A549 (cell line): ENCODE results near the gene CEP112.

Source experiments
- CEBPB ChIP-seq, 2 experiments: fragments of >200 bp in 1 of 2; sonication (Bioruptor Twin) in 1 of 2; formaldehyde crosslinking in 1 of 2; IDR thresholded peaks; 2 replicates each; pipeline ENCODE4 v1.6.1; 2012 to 2016
- CHD4 ChIP-seq: fragments of 200-600 bp; sonication (generic); IDR thresholded peaks from 2 replicates; pipeline ENCODE4 v1.6.1; 2016; ENCODE audit warnings: antibody characterized with exemption, mild to moderate bottlenecking, borderline replicate concordance
- EP300 ChIP-seq, 2 experiments: fragments of >200 bp; sonication (Bioruptor Twin); formaldehyde crosslinking; IDR thresholded peaks; 2 replicates in 1 of 2; 3 replicates in 1 of 2; pipeline ENCODE4 v1.6.1; 2016 to 2017
- MAFK ChIP-seq: fragments of 450-650 bp; IDR thresholded peaks from 2 replicates; pipeline ENCODE4 v1.6.1; 2014; ENCODE audit not compliant: partially characterized antibody
- MYC ChIP-seq: IDR thresholded peaks from 2 replicates; pipeline ENCODE4 v1.6.1; 2012; ENCODE audit warnings: mild to moderate bottlenecking, inconsistent platforms, low read length, improper control_type of control experiment, borderline replicate concordance
- POLR2A ChIP-seq: IDR thresholded peaks from 2 replicates; pipeline ENCODE4 v1.6.1; 2012; ENCODE audit warnings: mild to moderate bottlenecking, low read length
- RNF2 ChIP-seq: fragments of 200-600 bp; sonication (generic); IDR thresholded peaks from 2 replicates; pipeline ENCODE4 v1.6.1; 2016; ENCODE audit warnings: low read depth, mild to moderate bottlenecking, antibody characterized with exemption, moderate library complexity, borderline replicate concordance
- TF ChIP-seq, protein P1 (sequence below): fragments of 200-600 bp; sonication (generic); IDR thresholded peaks from 2 replicates; pipeline ENCODE4 v1.6.1; 2016; ENCODE audit warnings: antibody characterized with exemption, mild to moderate bottlenecking, moderate library complexity

DNA sequence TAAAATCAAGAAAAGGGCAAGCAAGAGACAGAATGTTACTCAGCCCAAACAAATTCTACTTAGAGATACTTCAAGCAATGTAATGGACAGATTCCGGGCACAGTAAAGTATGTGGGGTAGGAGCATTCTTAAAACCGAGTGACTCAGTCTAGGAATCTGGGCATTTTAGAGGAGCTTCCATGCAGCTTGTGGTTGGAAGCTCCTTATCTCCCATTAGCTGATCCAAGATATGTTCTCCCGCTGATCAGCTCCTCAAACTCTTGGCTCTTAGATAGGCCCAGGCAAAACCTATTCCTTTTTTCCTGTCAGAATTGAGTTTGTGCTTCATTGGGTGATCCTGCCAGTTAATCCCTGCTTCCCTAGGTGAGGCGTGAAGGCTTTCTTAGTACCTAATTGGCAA, 303.3 kb downstream of the CEP112 start:
- no peak for TF ChIP-seq CHD4
- TF ChIP-seq EP300 (IDR thresholded peaks at IDR 0.05): no peak
- no peak for TF ChIP-seq MYC
- TF ChIP-seq RNF2: no peak
- TF ChIP-seq POLR2A: no peak
- no peak for TF ChIP-seq MAFK
- no peak for TF ChIP-seq CEBPB (IDR thresholded peaks at IDR 0.05)
- TF ChIP-seq, protein P1, sequence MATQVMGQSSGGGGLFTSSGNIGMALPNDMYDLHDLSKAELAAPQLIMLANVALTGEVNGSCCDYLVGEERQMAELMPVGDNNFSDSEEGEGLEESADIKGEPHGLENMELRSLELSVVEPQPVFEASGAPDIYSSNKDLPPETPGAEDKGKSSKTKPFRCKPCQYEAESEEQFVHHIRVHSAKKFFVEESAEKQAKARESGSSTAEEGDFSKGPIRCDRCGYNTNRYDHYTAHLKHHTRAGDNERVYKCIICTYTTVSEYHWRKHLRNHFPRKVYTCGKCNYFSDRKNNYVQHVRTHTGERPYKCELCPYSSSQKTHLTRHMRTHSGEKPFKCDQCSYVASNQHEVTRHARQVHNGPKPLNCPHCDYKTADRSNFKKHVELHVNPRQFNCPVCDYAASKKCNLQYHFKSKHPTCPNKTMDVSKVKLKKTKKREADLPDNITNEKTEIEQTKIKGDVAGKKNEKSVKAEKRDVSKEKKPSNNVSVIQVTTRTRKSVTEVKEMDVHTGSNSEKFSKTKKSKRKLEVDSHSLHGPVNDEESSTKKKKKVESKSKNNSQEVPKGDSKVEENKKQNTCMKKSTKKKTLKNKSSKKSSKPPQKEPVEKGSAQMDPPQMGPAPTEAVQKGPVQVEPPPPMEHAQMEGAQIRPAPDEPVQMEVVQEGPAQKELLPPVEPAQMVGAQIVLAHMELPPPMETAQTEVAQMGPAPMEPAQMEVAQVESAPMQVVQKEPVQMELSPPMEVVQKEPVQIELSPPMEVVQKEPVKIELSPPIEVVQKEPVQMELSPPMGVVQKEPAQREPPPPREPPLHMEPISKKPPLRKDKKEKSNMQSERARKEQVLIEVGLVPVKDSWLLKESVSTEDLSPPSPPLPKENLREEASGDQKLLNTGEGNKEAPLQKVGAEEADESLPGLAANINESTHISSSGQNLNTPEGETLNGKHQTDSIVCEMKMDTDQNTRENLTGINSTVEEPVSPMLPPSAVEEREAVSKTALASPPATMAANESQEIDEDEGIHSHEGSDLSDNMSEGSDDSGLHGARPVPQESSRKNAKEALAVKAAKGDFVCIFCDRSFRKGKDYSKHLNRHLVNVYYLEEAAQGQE: no peak
